ENCODE results near the gene OCA2.

The OCA2 gene

DNA sequence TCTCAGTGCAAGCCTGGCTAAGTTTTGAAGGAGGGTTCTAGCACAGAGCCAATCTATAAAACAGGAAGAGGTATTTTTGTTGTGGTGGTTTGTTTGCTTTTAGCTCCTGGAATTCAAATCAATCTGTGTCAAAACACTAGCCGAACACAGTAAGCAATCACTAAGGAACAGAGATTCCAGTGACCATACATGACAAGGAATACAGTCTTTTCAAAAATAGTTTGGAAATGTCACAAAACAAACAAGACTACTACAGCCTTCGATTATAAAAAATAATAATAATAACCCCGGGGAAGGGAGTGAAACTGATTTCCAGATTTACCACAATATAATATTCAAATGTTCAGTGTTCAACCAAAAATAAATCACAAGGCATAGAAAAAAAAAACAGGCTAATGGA, 166.5 kb downstream of the OCA2 start:
- no peak for DNase-seq

DNA sequence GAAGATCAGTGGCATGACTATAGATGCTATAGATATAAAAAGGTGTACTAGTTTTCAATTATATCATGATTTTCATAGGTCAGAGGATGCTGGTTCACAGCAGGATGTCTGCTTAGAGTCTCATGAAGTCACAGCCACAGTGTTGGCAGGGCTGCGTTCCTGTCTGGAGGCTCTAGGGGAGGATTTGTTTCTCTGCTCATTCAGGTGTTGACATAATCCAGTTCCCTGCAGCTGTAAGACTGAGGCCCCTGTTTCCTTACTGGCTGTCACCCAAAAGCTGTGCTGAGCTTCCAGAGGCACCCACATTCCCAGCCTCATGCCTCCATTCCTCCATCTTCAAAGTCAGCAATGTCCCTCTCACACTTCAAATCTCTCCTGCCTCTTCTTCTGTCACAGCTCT, 170.7 kb downstream of the OCA2 start:
- no peak for DNase-seq

DNA sequence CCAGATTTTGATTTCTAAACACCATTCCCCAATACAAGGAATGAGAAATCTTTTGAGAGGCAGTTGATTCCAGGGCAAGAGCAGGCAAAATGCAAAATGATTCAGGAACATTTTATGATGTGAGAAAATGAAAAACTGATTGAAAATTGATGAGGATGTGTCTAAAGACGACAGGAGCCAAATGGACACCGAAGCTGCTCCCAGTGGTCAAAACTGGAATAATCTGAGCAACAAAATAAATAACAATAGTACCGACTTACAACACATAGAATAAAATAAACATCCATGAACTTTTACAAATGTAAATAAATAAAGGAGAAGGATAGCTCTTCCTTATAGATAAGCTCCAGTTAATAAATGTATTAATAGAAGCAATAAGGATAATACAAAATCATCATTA, 186.8 kb downstream of the OCA2 start:
- DNase-seq: no peak

DNA sequence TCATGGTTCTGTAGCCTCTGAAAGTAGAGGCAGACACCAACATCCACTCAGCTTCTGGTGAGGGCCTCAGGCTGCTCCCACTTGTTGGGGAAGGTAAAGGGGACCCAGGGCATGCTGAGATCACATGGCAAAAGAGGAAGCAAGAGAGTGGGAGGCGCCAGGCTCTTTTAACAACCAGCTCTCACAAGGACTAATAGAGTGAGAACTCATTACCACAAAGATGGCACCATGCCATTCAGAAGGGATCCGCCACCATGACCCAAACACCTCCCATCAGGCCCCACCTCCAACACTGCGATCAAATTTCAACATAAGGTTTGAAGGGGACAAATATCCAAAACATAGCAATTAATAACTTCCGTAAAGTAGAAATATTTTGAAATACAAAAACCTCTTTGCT, 192.3 kb downstream of the OCA2 start:
- no peak for DNase-seq

DNA sequence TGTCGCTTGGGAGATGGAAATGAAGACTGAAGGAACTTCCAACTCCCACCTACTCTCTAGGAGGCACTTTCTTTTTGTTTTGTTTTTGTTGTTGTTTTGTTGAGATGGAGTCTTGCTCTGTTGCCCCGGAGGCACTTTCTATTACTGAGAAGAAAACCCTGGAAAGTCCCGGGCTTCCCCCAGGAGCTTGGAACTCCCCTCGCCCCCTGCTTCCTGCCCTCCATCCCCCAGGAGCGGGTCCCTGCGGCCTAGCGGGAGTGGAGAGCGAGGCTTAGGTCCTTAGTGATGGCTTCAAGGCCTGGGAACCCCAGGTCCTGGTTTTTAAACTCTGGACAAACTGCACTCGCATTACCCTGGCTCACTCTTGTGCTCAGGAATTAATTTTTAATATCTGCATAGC, 195.7 kb downstream of the OCA2 start:
- DNase-seq: no peak

DNA sequence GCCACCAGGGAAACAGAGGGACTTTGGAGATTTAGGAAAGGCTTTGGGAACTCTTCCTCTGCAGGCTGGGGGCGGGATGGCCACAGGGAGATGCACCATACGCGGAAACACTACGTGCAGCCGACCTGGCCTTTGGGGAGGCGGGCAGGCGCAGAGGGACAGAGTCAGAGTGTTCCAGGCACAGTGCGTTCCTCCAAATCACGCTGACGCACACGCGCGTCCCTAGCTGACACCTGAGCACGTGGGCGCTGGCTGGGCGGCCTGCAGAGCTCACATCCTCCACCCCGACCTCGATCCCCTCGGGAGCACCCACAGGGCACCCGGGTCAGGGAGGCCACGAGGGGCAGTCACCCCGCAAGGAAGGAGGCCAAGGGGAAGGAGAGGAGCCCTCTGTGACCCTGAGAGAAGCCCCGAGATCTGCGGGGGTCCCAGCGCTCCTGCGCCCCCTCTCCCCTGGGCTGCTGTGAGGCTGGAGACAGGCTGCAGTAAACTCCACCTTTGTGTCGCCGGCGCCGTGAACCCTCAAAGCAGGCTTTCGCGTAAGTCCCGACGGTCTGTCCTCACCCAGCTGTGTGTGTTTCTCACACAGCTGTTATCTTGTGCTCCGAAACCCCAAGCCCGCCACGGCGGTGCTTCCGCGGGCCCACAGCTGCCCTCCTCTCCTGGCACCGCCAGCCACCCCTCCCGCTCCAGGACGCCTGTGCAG, 196.3 kb downstream of the OCA2 start:
- no peak for DNase-seq

DNA sequence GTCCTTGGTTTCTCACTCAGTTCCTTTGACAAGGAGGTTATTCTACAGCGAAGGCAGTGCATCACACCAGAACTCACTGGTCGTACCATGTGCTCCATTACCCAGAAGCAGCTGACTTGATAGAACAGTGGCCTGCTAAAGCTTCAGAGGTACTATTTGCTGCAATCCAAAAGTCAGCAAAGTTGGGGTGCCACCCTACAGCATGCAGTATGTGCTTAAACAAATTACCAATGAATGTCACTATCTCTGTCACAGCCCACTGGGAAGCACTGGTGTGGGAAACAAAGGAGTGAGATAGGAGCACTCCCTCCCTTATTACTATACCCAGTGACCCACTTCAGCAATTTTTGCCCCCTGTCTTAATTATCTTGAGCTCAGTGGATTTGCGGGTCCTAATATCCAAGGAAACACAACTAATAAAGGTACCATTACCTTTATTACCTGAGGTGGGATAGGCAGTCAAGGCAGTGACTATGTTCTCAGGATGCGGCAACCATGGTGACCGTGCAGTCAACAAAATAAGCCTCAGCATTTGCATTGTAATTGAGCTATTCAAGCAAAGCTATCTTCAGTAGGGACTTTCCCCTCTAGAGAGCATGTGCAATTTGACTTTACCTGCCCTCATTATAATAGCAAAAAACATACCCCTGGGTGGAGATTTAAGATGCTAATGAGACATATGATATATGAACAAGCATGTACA, 199.4 kb downstream of the OCA2 start:
- peak; percentile 74 for DNase-seq

DNA sequence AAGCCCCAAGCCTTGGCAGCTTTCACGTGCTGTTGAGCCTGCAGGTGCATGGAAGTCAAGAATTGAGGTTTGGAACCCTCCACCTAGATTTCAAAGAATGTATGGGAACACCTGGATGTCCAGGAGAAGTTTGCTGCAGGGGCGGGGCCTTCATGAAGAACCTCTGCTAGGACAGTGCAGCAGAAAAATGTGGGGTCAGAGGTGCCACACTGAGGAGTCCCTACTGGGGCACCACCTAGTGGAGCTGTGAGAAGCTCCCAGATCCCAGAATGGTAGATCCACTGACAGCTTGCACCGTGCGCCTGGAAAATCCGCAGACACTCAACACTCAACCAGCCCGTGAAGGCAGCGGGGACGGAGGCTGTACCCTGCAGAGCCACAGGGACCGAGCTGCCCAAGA, 201.6 kb downstream of the OCA2 start:
- DNase-seq: no peak

DNA sequence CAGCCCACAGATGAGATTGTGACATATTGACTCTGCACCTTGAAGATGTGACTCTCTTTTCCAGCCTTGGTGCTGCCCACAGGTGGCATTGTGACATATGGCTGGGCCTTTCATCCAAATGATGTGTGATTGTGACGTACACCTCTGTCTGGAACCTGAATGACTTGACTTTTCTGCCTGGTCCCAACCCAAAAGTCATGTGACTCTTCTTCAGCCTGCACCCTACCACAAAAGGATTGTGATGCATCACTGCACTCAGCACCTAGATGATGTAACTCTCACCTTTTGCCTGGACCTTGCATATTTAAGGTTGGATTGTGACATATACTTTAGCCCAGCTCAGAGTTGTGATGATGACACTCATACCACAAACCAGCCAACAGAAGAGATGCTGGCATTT, 204.5 kb downstream of the OCA2 start:
- DNase-seq: no peak

DNA sequence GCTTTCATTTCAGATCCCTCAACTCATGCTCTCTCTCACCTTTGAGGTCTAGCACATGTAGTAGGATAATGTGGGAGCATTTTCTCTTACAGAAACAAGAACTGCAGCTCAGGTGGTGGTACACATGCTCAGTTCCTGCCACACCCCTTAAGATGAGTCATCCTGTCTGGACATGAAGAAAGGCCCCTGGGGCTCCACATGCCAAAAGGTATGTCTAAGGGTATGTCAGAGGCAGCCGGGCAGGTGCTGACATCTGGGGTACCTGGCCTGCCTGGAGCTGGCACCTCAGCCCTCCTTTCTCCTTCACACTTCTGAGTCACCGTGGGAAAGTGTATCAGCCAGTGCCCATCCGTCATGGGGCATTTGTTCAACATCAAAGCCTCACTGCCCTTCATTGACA, 209.9 kb downstream of the OCA2 start:
- no peak for DNase-seq

DNA sequence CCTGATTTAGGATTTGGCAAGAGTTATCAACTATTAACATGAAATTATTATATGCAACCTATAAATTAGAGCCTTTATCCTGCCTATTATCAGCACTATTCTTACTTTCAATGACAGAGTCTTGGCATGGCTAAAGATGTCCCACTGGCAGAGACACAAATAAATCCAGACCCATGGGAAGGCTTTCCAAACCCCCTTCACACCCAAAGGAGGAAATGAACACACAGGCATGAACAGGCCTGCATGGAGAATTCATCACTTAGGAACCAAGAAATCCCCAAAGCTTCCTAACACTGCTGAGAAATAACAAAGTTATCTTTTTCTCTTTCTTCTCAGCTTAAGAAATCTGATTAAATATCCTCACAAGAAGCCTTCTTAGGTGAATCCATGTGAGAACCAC, 213.9 kb downstream of the OCA2 start:
- no peak for DNase-seq

DNA sequence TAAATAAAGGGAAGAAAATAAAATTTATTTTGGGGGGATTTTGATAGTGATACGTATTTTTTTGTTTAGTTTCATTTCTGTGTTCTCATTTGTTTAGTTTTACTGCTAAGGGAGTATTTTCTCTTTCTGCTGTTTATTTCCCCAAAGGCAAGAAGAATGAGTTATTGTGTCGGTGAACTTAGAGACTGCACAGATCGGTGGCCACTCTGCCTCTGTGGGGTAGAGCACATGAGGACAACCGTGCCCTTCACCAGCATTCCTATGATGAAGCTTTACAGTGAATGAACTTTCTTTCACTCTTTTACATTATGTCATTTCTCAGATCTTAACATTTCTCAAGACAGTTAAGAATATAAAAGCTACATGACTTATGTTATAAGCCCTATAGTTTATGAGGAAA, 214.4 kb downstream of the OCA2 start:
- DNase-seq: no peak

DNA sequence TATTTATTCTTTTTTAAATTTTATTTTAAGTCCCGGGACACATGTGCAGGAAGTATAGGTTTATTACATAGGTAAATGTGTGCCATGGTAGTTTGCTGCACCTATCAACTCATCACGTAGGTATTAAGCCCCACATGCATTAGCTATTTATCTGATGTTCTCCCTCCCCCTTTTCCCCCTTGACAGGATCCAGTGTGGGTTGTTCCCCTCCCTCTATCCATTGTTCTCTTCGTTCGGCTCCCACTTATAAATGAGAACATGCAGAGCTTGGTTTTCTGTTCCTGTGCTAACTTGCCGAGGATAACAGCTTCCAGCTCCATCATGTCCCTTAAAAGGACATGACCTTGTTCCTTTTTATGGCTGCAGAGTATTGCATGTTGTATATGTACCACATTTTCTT, 220.3 kb downstream of the OCA2 start:
- DNase-seq: no peak

DNA sequence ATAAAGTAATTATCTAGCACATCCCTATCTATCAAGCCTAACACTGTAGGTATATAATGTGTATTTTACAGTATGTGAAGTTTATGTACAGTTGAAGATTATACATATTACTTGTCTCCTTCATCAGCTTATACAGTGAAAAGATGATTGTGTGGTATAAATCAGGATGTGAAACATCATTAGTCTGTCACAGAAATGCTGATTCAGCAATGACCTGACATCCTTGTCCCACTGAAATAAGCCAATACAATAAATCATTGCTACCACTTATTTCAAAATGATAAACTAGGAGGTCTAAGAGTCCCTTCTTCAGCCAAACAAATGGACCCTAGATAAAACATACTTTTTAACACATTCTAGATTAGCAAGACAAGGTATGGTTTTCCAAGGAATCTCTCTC, 225.3 kb downstream of the OCA2 start:
- DNase-seq: no peak

DNA sequence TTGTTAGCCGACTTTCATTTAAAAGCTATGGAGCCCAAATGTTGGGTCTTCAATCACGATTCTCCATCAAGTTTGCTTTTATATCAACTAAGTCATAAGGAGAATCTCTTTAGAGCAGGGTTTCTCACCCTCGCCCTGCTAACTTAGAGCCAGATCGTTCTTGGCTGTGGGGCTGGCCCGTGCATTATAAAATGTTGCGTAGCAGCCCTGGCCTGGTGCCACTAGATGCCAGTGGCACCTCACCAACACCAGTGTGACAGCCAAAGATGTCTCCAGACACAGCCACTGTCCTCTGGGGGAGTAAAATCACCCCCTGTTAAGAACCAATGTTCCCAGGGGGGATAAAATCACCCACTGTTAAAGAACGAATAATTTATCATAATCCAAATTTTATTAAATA, 226.1 kb downstream of the OCA2 start:
- DNase-seq: no peak

DNA sequence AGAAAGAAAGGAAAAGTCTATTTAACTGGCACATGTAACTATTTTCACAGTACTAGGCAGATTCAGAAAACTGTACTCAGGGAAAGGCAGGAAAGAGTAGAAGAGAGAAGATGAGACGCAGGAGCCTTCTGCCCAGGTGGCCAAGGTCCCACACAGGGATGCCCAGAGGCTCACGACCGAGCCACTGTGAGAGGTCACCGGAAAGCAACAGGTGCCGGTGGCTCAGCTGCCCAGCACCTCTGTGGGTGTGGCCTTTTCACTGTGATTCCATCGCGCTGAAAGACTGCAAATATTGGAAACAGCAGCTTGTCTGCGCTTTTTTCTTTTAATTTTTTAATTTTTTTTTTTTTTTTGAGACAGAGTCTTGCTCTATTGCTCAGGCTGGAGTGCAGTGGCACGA, 226.8 kb downstream of the OCA2 start:
- DNase-seq: no peak

DNA sequence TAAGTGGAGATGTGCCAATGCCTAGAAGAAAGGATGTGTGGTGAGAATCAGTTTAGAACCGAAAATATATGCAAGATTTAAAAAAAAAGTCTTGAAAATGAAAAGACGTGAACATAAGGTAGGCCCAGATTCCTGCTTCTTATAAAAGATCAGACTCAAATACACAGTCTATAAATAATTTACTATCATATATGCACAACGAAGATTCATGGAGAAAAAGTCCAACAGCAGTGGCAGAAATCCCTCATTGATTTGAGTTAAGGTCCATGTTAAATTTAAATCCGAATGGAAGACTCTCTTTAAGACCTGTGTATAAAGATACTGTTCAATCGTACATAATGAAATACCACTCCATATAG, 227.2 kb downstream of the OCA2 start:
- no peak for DNase-seq

DNA sequence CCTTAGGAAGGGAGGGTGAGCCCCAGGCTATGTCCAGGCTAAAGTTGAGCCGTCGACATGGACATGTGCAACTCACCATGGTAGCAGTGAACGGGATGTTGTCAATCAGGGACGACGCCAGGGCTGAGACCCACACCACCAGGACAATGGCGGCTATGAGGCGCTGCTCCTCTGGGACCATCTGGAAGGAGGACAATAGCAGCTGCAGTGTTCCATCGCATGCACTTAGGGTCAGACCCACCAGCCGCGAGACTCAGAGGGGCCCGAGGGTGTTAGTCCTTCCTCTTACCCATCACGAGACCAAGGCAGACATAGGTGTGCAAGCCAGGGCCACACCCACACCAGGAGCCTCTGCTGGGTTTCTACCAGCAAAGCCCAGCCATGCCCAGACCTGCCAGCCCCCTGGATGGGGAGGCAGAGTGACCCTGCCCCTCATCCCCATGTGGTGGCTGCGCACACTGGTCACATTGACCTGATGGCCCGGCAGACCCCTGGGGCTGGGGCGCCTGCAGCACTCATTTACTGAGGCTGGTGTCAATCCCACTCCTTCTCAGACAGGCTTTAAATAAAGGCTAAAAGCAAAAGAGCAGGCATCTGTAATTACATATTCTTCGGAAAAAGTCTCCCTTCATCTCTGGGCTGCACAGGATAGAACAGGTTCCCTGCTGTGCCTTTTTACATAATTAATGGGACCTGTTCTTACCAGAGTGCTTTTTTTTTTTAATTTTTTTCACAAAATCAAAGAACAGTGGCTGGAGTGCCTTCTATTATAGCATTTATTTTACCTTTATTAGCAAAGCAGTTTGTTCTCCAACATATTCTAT, 227.8 kb downstream of the OCA2 start:
- DNase-seq: no peak

DNA sequence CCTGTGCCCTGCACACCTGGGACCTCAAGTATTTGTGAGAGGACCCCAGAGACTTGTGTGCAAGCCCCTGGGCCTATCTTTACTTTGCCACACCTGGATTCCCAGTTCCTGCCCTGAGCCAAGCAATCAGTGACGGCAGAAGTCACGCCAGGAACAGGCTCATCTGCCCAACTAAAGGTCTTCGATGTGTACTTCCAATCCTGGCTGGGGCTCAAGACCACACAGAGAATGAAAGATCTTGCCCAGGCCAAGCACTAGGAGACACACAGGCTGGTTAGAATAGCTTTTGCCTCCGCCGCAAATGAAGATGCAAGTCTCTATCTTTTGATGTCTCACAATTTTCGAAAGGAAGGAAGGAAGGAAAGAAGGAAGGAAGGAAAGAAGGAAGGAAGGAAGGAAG, 228.8 kb downstream of the OCA2 start:
- no peak for DNase-seq

DNA sequence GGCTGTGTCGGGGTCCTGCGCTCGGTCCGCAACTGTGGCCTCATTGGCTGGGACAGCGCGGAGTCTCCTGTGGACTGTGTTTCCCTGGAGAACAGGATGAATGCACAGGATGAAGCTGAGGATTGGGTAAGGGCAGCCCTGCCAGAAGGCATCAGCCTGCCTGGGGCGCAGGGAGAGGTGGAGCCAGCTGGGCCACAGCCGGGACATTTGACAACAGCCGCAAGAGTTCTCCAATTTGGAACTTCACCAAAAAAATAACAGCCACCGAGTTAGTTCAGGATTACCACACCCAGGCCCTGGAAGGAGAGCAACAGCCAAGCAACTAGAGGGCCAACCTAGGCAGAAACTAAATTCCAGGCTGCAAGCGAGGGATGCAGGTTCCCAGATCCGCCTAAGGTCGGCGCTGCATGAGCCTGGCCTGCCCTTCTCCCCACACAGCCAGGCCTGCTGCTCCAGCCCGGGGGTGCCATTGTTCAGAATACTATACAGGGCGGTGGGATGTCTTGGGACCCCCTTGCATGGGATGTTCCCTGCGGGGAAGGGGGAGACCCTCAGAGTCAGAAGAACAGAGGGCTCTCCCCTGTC, 229.3 kb downstream of the OCA2 start:
- DNase-seq: no peak

DNA sequence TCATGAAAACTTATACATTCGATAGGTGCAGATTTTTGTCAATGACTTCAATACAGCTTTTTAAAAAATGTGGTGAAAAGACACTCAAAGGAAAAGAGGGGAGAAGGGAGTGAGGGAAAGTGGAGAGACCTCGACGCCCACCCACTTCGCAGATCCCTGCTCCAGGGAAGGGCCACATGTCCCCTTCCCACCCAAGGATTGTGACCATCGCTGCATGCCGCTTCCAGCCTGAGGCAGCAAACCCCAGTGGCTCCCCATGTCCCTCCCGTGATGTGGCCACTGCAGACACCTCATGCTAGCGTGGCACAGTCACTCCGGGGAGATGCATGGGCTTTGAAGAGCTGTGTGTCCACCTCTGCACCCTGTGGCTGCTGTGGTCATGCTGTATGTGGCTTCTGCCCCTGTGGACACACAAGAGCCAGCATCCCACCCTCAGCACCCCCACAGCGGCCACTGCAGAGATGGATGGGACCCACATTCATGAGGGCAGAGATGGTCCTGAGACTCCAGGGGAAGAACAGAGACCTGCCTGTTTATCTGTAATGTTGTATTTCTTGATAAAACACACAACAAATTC, 230.2 kb downstream of the OCA2 start:
- no peak for DNase-seq

DNA sequence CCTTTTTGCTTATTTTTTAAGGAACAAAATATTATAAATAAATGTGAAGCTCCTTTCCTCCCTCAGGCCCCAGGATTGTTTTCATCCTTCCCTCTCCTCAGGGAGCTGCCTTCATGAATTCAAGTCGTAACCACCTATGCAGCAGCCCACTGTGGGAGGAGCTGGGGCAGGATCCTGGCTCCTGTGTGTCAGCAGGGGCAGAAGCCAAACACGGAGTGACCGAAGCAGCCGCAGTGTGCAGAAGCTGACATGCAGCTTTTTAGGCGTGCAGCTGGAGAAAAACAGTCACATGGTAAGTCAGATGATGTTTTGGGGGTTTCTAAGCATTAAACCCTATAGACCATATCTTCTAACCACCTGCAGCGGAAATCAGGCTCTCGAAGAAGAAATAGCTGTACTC, 231.3 kb downstream of the OCA2 start:
- no peak for DNase-seq

DNA sequence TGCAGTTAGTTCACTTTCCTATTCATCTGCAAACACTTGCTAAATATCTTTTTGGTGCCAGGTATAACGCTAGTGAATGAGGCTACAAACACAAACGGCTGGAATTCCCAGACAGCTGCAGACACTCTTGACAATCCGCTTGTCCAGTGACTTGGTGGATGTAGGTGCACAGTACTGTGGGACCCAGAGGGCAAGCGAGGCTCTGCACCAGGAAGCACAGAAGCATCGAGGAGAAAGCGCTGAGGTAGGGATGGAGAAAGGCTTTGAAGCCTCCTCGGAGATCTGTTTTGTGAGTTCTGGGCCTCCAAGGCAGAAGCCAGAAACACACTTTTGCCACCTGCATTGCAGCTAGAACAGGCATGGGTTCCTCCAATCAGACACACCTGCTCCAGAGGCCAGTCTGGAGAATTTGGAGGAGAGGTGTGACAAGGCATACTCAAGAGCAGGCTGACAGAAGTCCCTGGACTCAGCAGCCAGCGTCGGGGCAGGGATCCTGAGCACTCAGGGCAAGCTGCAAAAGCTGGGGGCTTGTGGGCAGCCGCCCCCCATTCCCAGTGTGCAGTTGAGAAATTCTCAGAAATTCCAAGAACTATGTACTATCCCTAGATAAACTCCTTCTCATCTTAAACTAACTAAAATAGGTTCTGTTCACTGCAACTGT, 232.5 kb downstream of the OCA2 start:
- DNase-seq: no peak
